Measurements from ENCODE around the gene RAB11FIP5. TPM values are rescaled to one million over a fixed set of nuclear protein-coding genes. Genes with fewer than 3 reads are reported as not detected.

RAB11FIP5 gene
- total and polyA plus RNA-seq, 4 donors = 10.0 to 23.8 (median 11.8) TPM

- no peak overlapping the region for H3K4me3 ChIP-seq
- H3K4me1 ChIP-seq (ENCODE audit: control insufficient read depth in 5 of 5, insufficient read depth in 5 of 5, low read length in 5 of 5) = no peaks in the 10 kb centered on the region
- H3K9ac ChIP-seq (ENCODE audit: insufficient read depth in 1 of 2, low read length in 2 of 2) = no peak overlapping the region
- H3K9me3 ChIP-seq (ENCODE audit: control insufficient read depth in 4 of 4, insufficient read depth in 3 of 4, low read length in 3 of 4) = no peaks in the 10 kb centered on the region
- H3K36me3 ChIP-seq (ENCODE audit: control insufficient read depth in 4 of 4, insufficient read depth in 4 of 4, low read length in 4 of 4) = no peaks in the 10 kb centered on the region
- no peak for DNase-seq
- no peaks in the 10 kb centered on the region for H3K27me3 ChIP-seq (ENCODE audit: control insufficient read depth in 3 of 3, insufficient read depth in 3 of 3, low read length in 2 of 3)
- no peak overlapping the region for H3K27ac ChIP-seq (ENCODE audit: low read depth in 1 of 2, low read length in 1 of 2)
- no peak for ATAC-seq (ENCODE audit: insufficient read depth, low FRiP score)
- no peak for TF ChIP-seq CTCF (IDR thresholded peaks at IDR 0.05; ENCODE audit: control extremely low read depth, extremely low read depth)
- 73 to 88% methylated on average over 2 of the region's 2 CpGs for WGBS, 2 donors
These were observed 30.2 kb upstream of the RAB11FIP5 start for GRCh38 chr2:73142937-73143336.

GRCh38 chr2:73141896-73142295 lies 29.1 kb upstream of the RAB11FIP5 start:
- 60 to 83% methylated on average over 2 of the region's 2 CpGs for WGBS, 2 donors

GRCh38 chr2:73135236-73135635 lies 22.5 kb upstream of the RAB11FIP5 start:
- no peak overlapping the region for H3K9ac ChIP-seq (ENCODE audit: insufficient read depth in 1 of 2, low read length in 2 of 2)
- H3K4me1 ChIP-seq (ENCODE audit: control insufficient read depth in 5 of 5, insufficient read depth in 5 of 5, low read length in 5 of 5) = peaks cover 0 to 2% (median 0%) of the 10 kb centered on the region in 5 donors
- ATAC-seq (ENCODE audit: insufficient read depth, low FRiP score) (no peak), DNase-seq (no peak)
- no peak overlapping the region for H3K27ac ChIP-seq (ENCODE audit: low read depth in 1 of 2, low read length in 1 of 2)
- no peaks in the 10 kb centered on the region for H3K36me3 ChIP-seq (ENCODE audit: control insufficient read depth in 4 of 4, insufficient read depth in 4 of 4, low read length in 4 of 4)
- H3K4me3 ChIP-seq = no peak overlapping the region
- no peaks in the 10 kb centered on the region for H3K27me3 ChIP-seq (ENCODE audit: control insufficient read depth in 3 of 3, insufficient read depth in 3 of 3, low read length in 2 of 3)
- no peak for TF ChIP-seq CTCF (IDR thresholded peaks at IDR 0.05; ENCODE audit: control extremely low read depth, extremely low read depth)
- 75 to 81% methylated on average over 2 of the region's 2 CpGs for WGBS, 2 donors
- H3K9me3 ChIP-seq (ENCODE audit: control insufficient read depth in 4 of 4, insufficient read depth in 3 of 4, low read length in 3 of 4) = no peaks in the 10 kb centered on the region

More at GRCh38 chr2:73141896-73142295, 29.1 kb upstream of the RAB11FIP5 start:
- ATAC-seq (ENCODE audit: insufficient read depth, low FRiP score) = no peak
- TF ChIP-seq CTCF (IDR thresholded peaks at IDR 0.05; ENCODE audit: control extremely low read depth, extremely low read depth) = no peak
- Histone ChIP-seq H3K4me3 (no peak overlapping the region), H3K27ac (ENCODE audit: low read depth in 1 of 2, low read length in 1 of 2) (no peak overlapping the region), H3K9me3 (ENCODE audit: control insufficient read depth in 4 of 4, insufficient read depth in 3 of 4, low read length in 3 of 4) (no peaks in the 10 kb centered on the region), H3K4me1 (ENCODE audit: control insufficient read depth in 5 of 5, insufficient read depth in 5 of 5, low read length in 5 of 5) (no peaks in the 10 kb centered on the region), H3K9ac (ENCODE audit: insufficient read depth in 1 of 2, low read length in 2 of 2) (no peak overlapping the region), H3K27me3 (ENCODE audit: control insufficient read depth in 3 of 3, insufficient read depth in 3 of 3, low read length in 2 of 3) (no peaks in the 10 kb centered on the region), H3K36me3 (ENCODE audit: control insufficient read depth in 4 of 4, insufficient read depth in 4 of 4, low read length in 4 of 4) (no peaks in the 10 kb centered on the region)
- DNase-seq = no peak

GRCh38 chr2:73134471-73134870 lies 21.7 kb upstream of the RAB11FIP5 start:
- no peaks in the 10 kb centered on the region for H3K36me3 ChIP-seq (ENCODE audit: control insufficient read depth in 4 of 4, insufficient read depth in 4 of 4, low read length in 4 of 4)

More at GRCh38 chr2:73134471-73134870, 21.7 kb upstream of the RAB11FIP5 start:
- H3K27ac ChIP-seq (ENCODE audit: low read depth in 1 of 2, low read length in 1 of 2) = no peak overlapping the region
- WGBS, 2 donors = 69 to 79% methylated on average over 4 of the region's 4 CpGs
- H3K9me3 ChIP-seq (ENCODE audit: control insufficient read depth in 4 of 4, insufficient read depth in 3 of 4, low read length in 3 of 4) = no peaks in the 10 kb centered on the region
- H3K27me3 ChIP-seq (ENCODE audit: control insufficient read depth in 3 of 3, insufficient read depth in 3 of 3, low read length in 2 of 3) = no peaks in the 10 kb centered on the region
- H3K4me1 ChIP-seq (ENCODE audit: control insufficient read depth in 5 of 5, insufficient read depth in 5 of 5, low read length in 5 of 5) = peaks cover 0 to 2% (median 0%) of the 10 kb centered on the region in 5 donors
- no peak for TF ChIP-seq CTCF (IDR thresholded peaks at IDR 0.05; ENCODE audit: control extremely low read depth, extremely low read depth)
- no peak for ATAC-seq (ENCODE audit: insufficient read depth, low FRiP score)
- DNase-seq = no peak
- H3K9ac ChIP-seq (ENCODE audit: insufficient read depth in 1 of 2, low read length in 2 of 2) = no peak overlapping the region
- H3K4me3 ChIP-seq = no peak overlapping the region

Measured in lung (tissue), 12 donors.